ENCODE measurements around the gene FER. TPM values are rescaled to one million over a fixed set of nuclear protein-coding genes. Genes with fewer than 3 reads are reported as not detected.

Gene FER
- total and polyA plus RNA-seq, 9 of the 15 experiments (the other 6 are each of a cell fraction or from before 2014, with no cell fraction given), result 6.7 to 18.2 (median 8.9) TPM

GRCh38 chr5:108772626-108773025 is 24.9 kb downstream of the FER start:
- ChIA-PET CTCF (ENCODE audit: low intra/inter-chr PET ratio) (no interaction called here), POLR2A (interaction anchor here (1.3 kb wide), 2 partner anchors 10 to 16 kb away, joined by 4 read pairs; no protein-coding TSS in a partner anchor)
- in situ Hi-C loops (cut with MboI), result no loop called here
- H3K36me3 ChIP-seq (ENCODE audit: control insufficient read depth, insufficient read depth, low read length), result no peaks in the 10 kb centered on the region
- no peaks in the 10 kb centered on the region for H4K20me1 ChIP-seq (replicated peaks; ENCODE audit: control insufficient read depth, insufficient read depth, low read length)
- ATAC-seq (no peak), DNase-seq (ENCODE audit: extremely low read depth in 1 of 4, low spot score in 3 of 4) (no peak), FAIRE-seq (no peak)
- no peak overlapping the region for H3K4me2 ChIP-seq (ENCODE audit: insufficient read depth, low read length)
- H3K9ac ChIP-seq (ENCODE audit: insufficient read depth in 1 of 2, low read depth in 2 of 2, low read length in 2 of 2), result no peak overlapping the region
- WGBS (ENCODE audit: insufficient coverage, low coverage, missing lambda C conversion rate), result 0% methylated on average over 1 of the region's 1 CpG
- no peaks in the 10 kb centered on the region for H3K9me3 ChIP-seq (replicated peaks; ENCODE audit: control insufficient read depth, insufficient read depth, low read depth, low read length)
- no peaks in the 10 kb centered on the region for H3K27me3 ChIP-seq (ENCODE audit: control insufficient read depth in 2 of 2, insufficient read depth in 2 of 2, low read length in 2 of 2)
- H3K9me1 ChIP-seq (ENCODE audit: control insufficient read depth, insufficient read depth, low read length), result no peaks in the 10 kb centered on the region
- H3K27ac ChIP-seq (ENCODE audit: extremely low read depth, low read depth, low read length), result no peak overlapping the region
- no peak overlapping the region for H2AFZ ChIP-seq (ENCODE audit: low read depth, low read length)
- no peak overlapping the region for H3K4me3 ChIP-seq
- no peaks in the 10 kb centered on the region; a peak in 2 of 5 replicates for H3K4me1 ChIP-seq (replicated peaks in 1 of 2; ENCODE audit: control insufficient read depth in 2 of 2, insufficient read depth in 2 of 2, low read length in 2 of 2)
- intact Hi-C loops (cut with micrococcal nuclease), result no loop called here
- BruUV-seq (replicated peaks), result no TSS peak
- no peaks in the 10 kb centered on the region for H3K79me2 ChIP-seq (ENCODE audit: control insufficient read depth, insufficient read depth, low read length)
- TF ChIP-seq ZNF561 (CRISPR knock-in tag; conservative IDR thresholded peaks at IDR 0.05) (no peak), KAT7 (CRISPR knock-in tag; IDR thresholded peaks at IDR 0.05; ENCODE audit: borderline replicate concordance) (no peak), NR3C1 (CRISPR knock-in tag; IDR thresholded peaks at IDR 0.05) (no peak), HMG20B (CRISPR knock-in tag; IDR thresholded peaks at IDR 0.05) (no peak), ARHGAP35 (IDR thresholded peaks at IDR 0.05; ENCODE audit: partially characterized antibody) (no peak), BCOR (IDR thresholded peaks at IDR 0.05) (no peak), ZNF444 (CRISPR knock-in tag; IDR thresholded peaks at IDR 0.05) (no peak)

- H2AFZ ChIP-seq (ENCODE audit: low read depth, low read length), result no peak overlapping the region
- intact Hi-C loops (cut with micrococcal nuclease), result no loop called here
- H3K79me2 ChIP-seq (ENCODE audit: control insufficient read depth, insufficient read depth, low read length), result no peaks in the 10 kb centered on the region
- FAIRE-seq (no peak), DNase-seq (ENCODE audit: extremely low read depth in 1 of 4, low spot score in 3 of 4) (no peak), ATAC-seq (no peak)
- no peak overlapping the region for H3K4me3 ChIP-seq
- H4K20me1 ChIP-seq (replicated peaks; ENCODE audit: control insufficient read depth, insufficient read depth, low read length), result no peaks in the 10 kb centered on the region
- no peaks in the 10 kb centered on the region; a peak in 1 of 5 replicates for H3K4me1 ChIP-seq (replicated peaks in 1 of 2; ENCODE audit: control insufficient read depth in 2 of 2, insufficient read depth in 2 of 2, low read length in 2 of 2)
- TF ChIP-seq ZNF140 (CRISPR knock-in tag; IDR thresholded peaks at IDR 0.05) (no peak), FOXO4 (CRISPR knock-in tag; IDR thresholded peaks at IDR 0.05) (no peak), ZNF146 (CRISPR knock-in tag; IDR thresholded peaks at IDR 0.05; ENCODE audit: unreplicated experiment) (peak; percentile 75)
- H3K9me3 ChIP-seq (replicated peaks; ENCODE audit: control insufficient read depth, insufficient read depth, low read depth, low read length), result no peaks in the 10 kb centered on the region; the same call in 1 of the 2 replicates
- BruUV-seq (replicated peaks), result no TSS peak
- 72% methylated on average over 2 of the region's 2 CpGs for WGBS (ENCODE audit: insufficient coverage, low coverage, missing lambda C conversion rate)
- no peak overlapping the region for H3K4me2 ChIP-seq (ENCODE audit: insufficient read depth, low read length)
- H3K27me3 ChIP-seq (ENCODE audit: control insufficient read depth in 2 of 2, insufficient read depth in 2 of 2, low read length in 2 of 2), result no peaks in the 10 kb centered on the region
- H3K9me1 ChIP-seq (ENCODE audit: control insufficient read depth, insufficient read depth, low read length), result no peaks in the 10 kb centered on the region
- H3K9ac ChIP-seq (ENCODE audit: insufficient read depth in 1 of 2, low read depth in 2 of 2, low read length in 2 of 2), result no peak overlapping the region
- CTCF ChIA-PET (ENCODE audit: low intra/inter-chr PET ratio), result no interaction called here
- in situ Hi-C loops (cut with MboI), result no loop called here
- no peaks in the 10 kb centered on the region for H3K36me3 ChIP-seq (ENCODE audit: control insufficient read depth, insufficient read depth, low read length)
- POLR2A ChIA-PET, result interaction anchor here (1.3 kb wide), 1 partner anchor 11 kb away, joined by 4 read pairs; no protein-coding TSS in a partner anchor
- H3K27ac ChIP-seq (ENCODE audit: extremely low read depth, low read depth, low read length), result no peak overlapping the region
Measured at GRCh38 chr5:108773330-108773729, 25.6 kb downstream of the FER start.
